IPS-18a (cell line): ENCODE results near the gene ABHD14A.
A peak's percentile ranks its signal among the peaks of the same experiment; 100 is the strongest.
"Not testable (repeated sequence)": the region's sequence is repeated elsewhere in the genome, so short reads cannot be mapped to it uniquely, and the experiment has no call there.

Experiments used
- H3K27ac ChIP-seq: one replicate; pipeline ENCODE4 v1.5.1; 2013; ENCODE audit warnings: low read length
- H3K27me3 ChIP-seq: one replicate; pipeline ENCODE4 v1.6.1; 2013; ENCODE audit warnings: mild to moderate bottlenecking, low read length; ENCODE audit not compliant: control insufficient read depth, insufficient read depth
- H3K36me3 ChIP-seq: one replicate; pipeline ENCODE4 v1.6.1; 2013; ENCODE audit warnings: low read depth, low read length; ENCODE audit not compliant: control insufficient read depth
- H3K4me1 ChIP-seq: one replicate; pipeline ENCODE4 v1.6.1; 2013; ENCODE audit warnings: low read depth, low read length; ENCODE audit not compliant: control insufficient read depth
- H3K4me3 ChIP-seq: one replicate; pipeline ENCODE4 v1.5.1; 2013; ENCODE audit warnings: low read length
- H3K9ac ChIP-seq: one replicate; pipeline ENCODE4 v1.6.1; 2013; ENCODE audit warnings: mild to moderate bottlenecking, low read length, moderate library complexity
- H3K9me3 ChIP-seq: one replicate; pipeline ENCODE4 v1.6.1; 2013; ENCODE audit warnings: low read depth, low read length; ENCODE audit not compliant: control insufficient read depth

The ABHD14A gene

DNA sequence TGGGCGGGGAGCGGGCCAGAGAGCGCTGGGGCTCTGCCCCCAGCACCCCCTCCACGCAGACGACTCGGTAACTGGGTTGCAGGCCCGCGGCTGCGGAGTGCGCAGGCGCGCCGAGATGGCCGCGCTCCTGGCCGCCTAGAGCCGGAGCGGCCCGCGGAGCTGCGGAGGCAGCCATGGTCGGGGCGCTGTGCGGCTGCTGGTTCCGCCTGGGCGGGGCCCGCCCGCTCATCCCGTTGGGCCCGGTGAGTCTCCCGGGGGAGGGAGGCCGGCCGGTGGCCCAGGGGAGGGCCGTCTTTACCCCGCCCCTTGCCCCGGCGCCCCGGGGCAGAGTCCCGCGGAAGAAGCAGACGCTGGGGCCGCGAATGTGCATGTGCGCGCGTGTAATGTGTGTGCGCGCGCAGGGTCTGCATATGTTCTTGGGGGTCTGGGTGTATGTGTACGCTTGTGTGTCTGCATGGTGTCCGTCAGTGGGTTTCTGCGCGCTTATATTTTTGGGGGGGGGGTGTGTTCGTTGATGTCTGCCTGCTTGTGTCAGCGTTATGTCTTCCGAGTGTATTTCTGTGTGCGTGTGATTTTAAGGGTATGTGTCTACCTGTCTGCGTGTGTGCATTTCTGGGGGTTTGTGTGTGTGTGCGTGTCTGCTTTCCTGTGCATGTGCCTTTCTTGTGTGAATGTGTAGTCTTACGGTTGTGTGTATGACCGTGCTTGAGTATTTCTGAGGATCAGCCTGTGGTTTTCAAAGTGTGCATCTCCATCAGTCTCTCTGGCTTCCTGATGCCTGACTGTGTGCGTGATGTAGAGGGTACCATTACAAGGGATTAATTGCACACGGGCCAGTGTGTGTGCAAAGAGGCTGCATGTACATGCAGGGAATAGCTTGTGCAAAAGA lies at the start of gene ABHD14A:
ABHD14A (plus strand) TSS at position 102 of the 889 bp plus-strand sequence; CDS start at position 174, 72 bp downstream.
- H3K9me3 ChIP-seq, result no peaks in the 10 kb centered on the region
- H3K4me1 ChIP-seq, result peaks cover 13% of the 10 kb centered on the region
- no peak within 1 kb of the TSS for H3K27ac ChIP-seq
- no peaks in the 10 kb centered on the region for H3K36me3 ChIP-seq
- peaks cover 40% of the 10 kb centered on the region for H3K27me3 ChIP-seq
- peak within 1 kb of the TSS; percentile 67 for H3K4me3 ChIP-seq
- peak within 1 kb of the TSS; percentile 6 for H3K9ac ChIP-seq

DNA sequence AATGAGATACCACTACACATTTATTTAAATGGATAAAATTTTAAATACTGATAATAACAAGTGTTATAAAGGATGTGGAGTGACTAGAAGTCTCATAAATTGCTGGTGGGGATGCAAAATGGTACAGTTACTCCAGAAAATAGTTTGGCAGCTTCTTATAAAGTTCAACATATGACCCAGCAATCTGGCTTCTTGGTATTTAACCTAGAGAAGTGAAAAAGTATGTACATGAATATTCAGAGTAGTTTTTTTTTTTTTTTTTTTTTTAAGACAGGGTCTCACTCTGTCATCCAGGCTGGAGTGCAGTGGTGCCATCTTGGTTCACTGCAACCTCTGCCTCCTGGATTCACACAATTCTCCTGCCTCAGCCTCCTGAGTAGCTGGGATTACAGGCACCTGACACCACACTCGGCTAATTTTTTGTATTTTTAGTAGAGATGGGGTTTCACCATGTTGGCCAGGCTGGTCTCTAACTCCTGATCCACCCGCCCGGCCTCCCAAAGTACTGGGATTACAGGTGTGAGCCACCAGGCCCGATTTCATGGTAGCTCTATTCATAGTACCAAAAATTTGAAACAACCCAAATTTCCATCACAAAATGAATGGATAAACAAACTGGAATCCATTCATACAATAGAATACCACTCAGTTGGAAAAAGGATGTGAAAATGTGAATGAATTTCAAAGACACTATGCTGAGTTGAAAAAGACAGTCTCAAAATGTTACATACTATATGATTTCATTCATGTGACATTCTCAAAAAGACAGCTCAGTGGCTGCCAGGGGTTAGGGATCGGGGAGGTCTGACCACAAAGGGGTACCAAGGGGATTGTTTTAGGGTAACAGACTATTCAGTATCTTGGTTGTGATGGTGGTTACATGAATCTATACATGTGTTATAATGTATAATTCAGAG lies 47.5 kb upstream of the ABHD14A start:
- H3K27ac ChIP-seq, result no peak overlapping the region
- no peaks in the 10 kb centered on the region for H3K36me3 ChIP-seq
- H3K4me1 ChIP-seq, result no peaks in the 10 kb centered on the region
- no peak overlapping the region for H3K4me3 ChIP-seq
- H3K9me3 ChIP-seq, result no peaks in the 10 kb centered on the region
- H3K27me3 ChIP-seq, result no peaks in the 10 kb centered on the region
- no peak overlapping the region for H3K9ac ChIP-seq

DNA sequence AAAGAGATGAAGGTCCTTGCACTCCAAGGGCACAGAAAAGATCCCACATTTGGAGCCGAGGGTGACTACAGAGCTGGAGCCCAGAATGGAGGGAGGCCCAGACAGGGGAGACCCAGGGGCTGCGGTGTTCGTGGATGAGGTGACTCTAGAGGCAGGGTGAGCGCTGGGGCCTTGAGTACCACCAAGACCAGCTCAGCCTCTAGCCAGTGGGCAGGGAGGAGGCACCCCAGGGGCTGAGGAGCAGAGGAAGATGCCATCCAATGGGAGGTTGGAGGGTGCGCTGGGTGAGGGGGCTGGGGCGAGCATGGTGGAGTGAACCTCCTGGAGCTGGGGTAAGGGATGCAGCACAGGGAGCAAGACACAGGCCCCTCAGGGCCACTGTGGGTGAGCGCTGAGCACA lies 46.4 kb upstream of the ABHD14A start:
- Histone ChIP-seq H3K9me3 (no peaks in the 10 kb centered on the region), H3K9ac (no peak overlapping the region), H3K4me3 (no peak overlapping the region), H3K27ac (no peak overlapping the region), H3K27me3 (no peaks in the 10 kb centered on the region), H3K4me1 (no peaks in the 10 kb centered on the region), H3K36me3 (peaks cover 8% of the 10 kb centered on the region)

DNA sequence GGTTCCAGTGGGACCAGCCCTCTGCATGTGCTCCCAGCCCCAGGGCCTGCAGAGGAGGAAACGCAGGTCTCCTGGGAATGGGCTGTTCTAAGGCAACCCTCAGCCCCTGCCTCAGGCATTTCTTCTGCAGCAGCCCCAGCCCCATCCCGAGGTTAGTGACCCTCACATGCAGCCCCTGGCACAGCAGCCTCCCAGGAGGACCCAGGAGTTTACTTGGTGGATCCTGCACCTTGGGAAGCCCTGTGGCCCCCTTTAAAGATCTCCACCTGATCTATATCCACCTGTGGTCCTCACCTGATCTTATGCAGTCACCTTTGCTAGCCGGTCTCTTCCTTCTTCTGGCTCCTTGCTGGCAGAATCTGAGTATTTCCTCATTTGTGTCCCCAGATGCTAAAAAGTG lies 45.9 kb upstream of the ABHD14A start:
- peaks cover 11% of the 10 kb centered on the region for H3K36me3 ChIP-seq
- not testable (repeated sequence) for H3K4me1 ChIP-seq, H3K9ac ChIP-seq, H3K4me3 ChIP-seq, H3K27ac ChIP-seq, H3K27me3 ChIP-seq, H3K9me3 ChIP-seq

DNA sequence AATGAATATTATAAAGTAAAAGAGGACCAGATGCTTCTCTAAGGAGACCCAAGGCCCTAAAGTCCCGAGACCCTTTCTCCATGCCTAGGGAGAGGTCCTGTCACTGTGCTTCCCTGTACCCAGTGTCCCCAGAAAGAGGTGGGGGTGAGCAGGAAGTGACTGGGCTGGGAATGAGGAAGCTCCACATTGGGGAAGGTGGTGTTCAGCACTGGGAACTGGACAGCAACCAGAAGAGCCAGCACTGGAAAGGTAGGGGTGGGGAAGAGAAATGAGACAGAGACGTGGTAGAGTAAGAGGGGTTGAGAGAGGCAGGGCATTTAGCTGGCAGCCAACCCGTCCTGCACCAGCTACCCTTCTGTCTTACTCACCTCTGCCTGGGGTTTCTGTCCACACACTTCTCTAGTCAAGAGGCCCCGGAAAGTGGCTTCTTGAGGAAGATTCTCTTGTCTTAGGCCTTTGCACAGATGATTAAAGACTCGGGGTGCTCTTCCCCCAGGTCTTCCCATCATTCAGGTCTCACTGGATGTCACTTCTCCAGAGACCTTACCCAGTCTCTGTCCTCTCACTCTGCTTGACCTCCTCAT lies 45.4 kb upstream of the ABHD14A start:
- Histone ChIP-seq H3K27me3 (no peaks in the 10 kb centered on the region), H3K9ac (no peak overlapping the region), H3K4me3 (no peak overlapping the region), H3K9me3 (no peaks in the 10 kb centered on the region), H3K27ac (no peak overlapping the region), H3K4me1 (no peaks in the 10 kb centered on the region), H3K36me3 (peaks cover 17% of the 10 kb centered on the region)

DNA sequence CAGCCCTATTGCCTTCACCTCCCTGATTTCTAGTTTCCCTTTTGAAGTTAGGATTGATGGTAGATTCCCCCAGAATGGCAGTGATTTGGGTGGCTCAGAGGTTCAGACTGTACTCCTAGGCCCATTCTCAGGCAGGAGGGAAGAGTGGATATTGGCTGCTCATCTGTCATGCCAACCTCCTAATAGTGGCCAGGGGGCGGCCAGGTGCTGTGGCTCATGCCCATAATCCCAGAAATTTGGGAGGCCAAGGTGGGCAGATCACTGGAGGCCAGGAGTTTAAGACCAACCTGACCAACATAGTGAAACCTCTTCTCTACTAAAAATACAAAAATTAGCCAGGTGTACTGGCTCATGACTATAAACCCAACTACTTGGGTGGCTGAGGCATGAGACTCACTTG lies 44.4 kb upstream of the ABHD14A start:
- H3K4me1 ChIP-seq, result no peaks in the 10 kb centered on the region
- no peak overlapping the region for H3K4me3 ChIP-seq
- peaks cover 26% of the 10 kb centered on the region for H3K36me3 ChIP-seq
- no peak overlapping the region for H3K9ac ChIP-seq
- no peaks in the 10 kb centered on the region for H3K27me3 ChIP-seq
- no peak overlapping the region for H3K27ac ChIP-seq
- no peaks in the 10 kb centered on the region for H3K9me3 ChIP-seq

DNA sequence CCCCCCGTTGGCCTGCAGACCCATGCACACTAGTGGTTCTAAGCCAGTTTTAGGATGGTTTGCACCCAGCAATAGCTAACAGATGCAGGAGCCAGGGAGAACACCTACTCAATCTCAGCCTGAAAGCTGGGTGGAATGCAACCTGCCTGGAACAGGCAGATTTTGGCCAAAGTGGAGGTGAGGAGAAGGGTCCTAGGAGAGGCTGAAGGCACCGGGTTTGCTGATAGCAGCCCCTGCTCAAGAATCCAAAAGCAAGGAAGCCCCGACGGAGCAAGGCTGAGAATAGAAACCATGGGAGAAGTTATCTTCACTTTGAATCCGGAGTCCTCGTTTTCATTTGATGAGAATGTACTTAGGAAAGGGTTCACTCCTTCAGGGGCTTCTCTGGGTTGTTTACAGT lies 43.1 kb upstream of the ABHD14A start:
- Histone ChIP-seq H3K4me3 (no peak overlapping the region), H3K27me3 (no peaks in the 10 kb centered on the region), H3K36me3 (peaks cover 37% of the 10 kb centered on the region), H3K9me3 (no peaks in the 10 kb centered on the region), H3K27ac (no peak overlapping the region), H3K4me1 (no peaks in the 10 kb centered on the region), H3K9ac (no peak overlapping the region)

DNA sequence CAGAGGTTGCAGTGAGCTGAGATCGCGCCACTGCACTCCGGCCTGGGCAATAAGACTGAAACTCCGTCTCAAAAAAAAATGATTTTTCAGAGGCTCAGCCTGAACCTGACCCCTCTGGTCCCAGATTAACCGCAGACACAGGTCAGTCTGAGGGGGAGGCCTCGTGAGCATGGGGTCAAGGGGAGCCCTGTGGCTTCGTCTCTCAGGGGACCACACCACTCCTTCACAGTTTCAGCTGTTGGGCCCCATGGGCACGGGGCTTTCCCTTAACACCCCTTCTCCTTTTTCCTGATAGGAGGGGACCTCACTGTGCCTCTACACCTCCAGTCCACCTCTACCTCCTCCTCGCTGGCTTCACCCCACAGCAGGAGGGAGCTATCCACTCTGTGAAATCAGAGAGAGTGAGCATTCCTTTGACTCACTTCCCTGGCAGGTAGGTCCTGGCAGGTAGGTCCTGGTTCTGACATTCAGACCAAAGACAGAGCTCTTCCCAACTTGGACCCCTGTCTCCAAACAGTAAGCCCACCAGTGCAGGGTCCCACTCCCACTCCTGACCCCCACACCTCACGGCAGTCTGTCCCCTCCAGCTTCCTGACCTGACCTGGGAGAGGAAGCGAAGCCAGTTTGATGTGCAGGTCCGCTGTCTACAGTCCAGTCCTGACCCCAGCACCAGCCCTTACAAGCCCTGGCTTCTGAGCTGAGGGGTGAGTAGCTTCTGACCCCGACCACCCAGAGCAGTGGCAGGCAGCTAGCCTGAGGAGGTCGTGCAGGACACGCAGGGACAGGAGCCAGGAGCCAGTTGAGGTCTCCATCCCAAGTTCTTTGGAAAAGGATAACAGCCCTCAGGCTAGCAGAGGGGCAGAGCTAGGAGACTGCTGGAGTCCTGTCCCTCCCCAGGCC lies 42.1 kb upstream of the ABHD14A start:
- no peak overlapping the region for H3K27ac ChIP-seq
- H3K4me3 ChIP-seq, result no peak overlapping the region
- peaks cover 47% of the 10 kb centered on the region for H3K36me3 ChIP-seq
- no peaks in the 10 kb centered on the region for H3K9me3 ChIP-seq
- H3K27me3 ChIP-seq, result no peaks in the 10 kb centered on the region
- no peaks in the 10 kb centered on the region for H3K4me1 ChIP-seq
- no peak overlapping the region for H3K9ac ChIP-seq

DNA sequence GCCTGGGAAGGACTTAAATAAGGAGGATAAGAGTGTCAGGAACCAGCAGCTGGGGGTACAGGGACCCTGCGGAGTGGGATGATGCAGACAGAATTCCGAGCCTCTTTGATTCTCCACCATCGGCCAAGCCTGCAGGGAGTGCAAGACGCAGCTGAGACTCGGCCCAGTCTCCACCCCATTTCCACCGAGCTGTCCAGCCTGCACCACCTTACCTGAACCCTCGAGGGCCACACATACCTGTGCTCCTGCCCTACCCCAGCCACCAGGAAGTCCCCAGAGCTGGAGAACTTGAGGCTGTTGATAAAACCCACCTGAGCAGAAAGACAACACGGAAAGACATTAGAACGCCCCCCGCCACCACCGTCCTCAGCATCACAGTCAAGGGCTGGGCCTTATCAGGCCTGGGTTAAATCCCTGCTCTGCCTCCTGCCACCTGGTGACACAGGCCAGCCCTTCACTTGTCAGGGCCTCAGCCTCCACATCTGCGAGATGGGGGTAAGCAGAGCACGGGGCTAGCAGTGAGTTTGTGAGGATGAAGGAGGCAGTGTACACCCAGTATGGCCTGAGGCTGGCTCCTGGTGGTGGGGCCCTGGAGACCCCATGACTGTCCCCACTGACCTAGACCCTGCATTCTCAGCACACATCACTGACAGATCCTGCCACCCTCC lies 41.3 kb upstream of the ABHD14A start:
- Histone ChIP-seq H3K9ac (no peak overlapping the region), H3K27me3 (no peaks in the 10 kb centered on the region), H3K4me3 (no peak overlapping the region), H3K4me1 (no peaks in the 10 kb centered on the region), H3K27ac (no peak overlapping the region), H3K9me3 (no peaks in the 10 kb centered on the region), H3K36me3 (peaks cover 56% of the 10 kb centered on the region)

DNA sequence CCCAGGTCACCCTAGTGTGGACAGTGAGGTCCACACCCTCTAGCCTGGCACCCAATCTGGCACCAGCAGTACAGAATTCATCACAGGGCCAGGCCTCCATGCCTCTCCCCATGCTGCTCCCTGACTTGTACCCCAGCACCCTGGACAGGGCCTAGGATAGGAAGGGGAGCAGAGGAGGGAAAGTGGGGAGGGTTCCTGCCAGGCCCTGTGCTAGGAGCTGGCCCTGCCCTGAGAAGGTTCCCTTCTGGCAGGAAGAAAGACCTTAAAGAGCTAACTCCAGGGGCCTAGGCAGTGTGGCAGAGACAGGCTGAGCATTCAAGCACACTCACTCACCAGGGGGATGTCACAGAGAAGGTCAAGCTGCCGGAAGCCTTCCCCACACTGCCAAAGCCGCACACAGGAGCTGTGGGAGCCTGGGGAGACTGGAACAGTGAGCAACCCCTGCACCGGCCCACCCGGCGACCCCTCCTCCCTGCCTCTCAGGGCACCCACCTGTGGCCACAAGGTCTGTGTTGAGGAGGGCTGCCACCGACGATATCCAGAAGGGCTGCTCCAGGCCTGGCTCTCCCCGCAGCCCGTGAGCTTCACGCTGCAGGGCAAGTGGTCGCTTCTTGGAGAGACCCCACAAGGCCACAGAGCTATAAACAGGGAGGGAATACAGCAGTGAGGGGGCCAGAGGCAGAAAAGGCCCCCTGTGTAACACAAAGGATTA lies 40.6 kb upstream of the ABHD14A start:
- no peak overlapping the region for H3K9ac ChIP-seq
- H3K36me3 ChIP-seq, result peaks cover 62% of the 10 kb centered on the region
- H3K27ac ChIP-seq, result no peak overlapping the region
- H3K4me1 ChIP-seq, result no peaks in the 10 kb centered on the region
- no peak overlapping the region for H3K4me3 ChIP-seq
- H3K9me3 ChIP-seq, result no peaks in the 10 kb centered on the region
- no peaks in the 10 kb centered on the region for H3K27me3 ChIP-seq
